WTC11 (cell line): ENCODE data around the gene FAF1.

Source experiments
- IRF2 ChIP-seq: sonication (generic); formaldehyde crosslinking; IDR thresholded peaks from 2 replicates; pipeline ENCODE4 v1.8.0; 2022; ENCODE audit warnings: low read depth, missing genetic modification reagents, borderline replicate concordance
- ZNF416 ChIP-seq: fragments of 250-450 bp; sonication (Bioruptor Pico); IDR thresholded peaks from 2 replicates; pipeline ENCODE4 v1.9.0; 2021; ENCODE audit warnings: mild to moderate bottlenecking, inconsistent platforms
- TF ChIP-seq, protein P1 (sequence below): sonication (generic); formaldehyde crosslinking; IDR thresholded peaks from 2 replicates; pipeline ENCODE4 v1.8.0; 2022; ENCODE audit warnings: mild to moderate bottlenecking, missing genetic modification reagents
- TF ChIP-seq, protein P2 (sequence below): sonication (generic); formaldehyde crosslinking; IDR thresholded peaks from 2 replicates; pipeline ENCODE4 v1.8.1; 2023; ENCODE audit warnings: mild to moderate bottlenecking, missing genetic modification reagents
- TF ChIP-seq, protein P3 (sequence below): fragments of 200-600 bp; IDR thresholded peaks from 2 replicates; pipeline ENCODE4 v1.8.0; 2022; ENCODE audit warnings: antibody characterized with exemption
- TF ChIP-seq, protein P4 (sequence below): sonication (generic); formaldehyde crosslinking; conservative IDR thresholded peaks from 2 replicates; pipeline ENCODE4 v1.8.1; 2023; ENCODE audit warnings: mild to moderate bottlenecking, low read depth, missing genetic modification reagents, moderate library complexity

DNA sequence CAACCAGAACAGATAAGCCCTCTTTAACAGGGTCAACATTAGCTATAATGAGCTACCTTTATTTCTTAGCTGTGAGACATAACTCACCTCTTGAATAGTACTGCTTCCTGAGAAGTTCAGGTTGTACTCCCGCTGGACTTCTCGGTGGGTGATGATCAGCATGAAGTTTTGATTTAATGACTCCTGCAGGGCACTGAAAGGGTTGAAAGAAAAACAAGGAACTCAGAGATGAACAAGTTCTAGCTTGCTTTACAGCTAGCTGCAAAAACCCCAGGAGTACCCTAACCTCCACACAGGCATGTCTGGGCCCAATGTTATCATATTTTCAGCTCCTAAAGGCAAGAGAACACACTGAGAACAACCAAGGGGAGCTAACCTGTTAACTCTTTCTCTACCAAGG is 254.4 kb downstream of the FAF1 start:
- TF ChIP-seq ZNF416 (CRISPR knock-in tag), result no peak
- TF ChIP-seq, protein P1, sequence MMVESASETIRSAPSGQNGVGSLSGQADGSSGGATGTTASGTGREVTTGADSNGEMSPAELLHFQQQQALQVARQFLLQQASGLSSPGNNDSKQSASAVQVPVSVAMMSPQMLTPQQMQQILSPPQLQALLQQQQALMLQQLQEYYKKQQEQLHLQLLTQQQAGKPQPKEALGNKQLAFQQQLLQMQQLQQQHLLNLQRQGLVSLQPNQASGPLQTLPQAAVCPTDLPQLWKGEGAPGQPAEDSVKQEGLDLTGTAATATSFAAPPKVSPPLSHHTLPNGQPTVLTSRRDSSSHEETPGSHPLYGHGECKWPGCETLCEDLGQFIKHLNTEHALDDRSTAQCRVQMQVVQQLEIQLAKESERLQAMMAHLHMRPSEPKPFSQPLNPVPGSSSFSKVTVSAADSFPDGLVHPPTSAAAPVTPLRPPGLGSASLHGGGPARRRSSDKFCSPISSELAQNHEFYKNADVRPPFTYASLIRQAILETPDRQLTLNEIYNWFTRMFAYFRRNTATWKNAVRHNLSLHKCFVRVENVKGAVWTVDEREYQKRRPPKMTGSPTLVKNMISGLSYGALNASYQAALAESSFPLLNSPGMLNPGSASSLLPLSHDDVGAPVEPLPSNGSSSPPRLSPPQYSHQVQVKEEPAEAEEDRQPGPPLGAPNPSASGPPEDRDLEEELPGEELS (CRISPR knock-in tag), result no peak
- TF ChIP-seq, protein P2, sequence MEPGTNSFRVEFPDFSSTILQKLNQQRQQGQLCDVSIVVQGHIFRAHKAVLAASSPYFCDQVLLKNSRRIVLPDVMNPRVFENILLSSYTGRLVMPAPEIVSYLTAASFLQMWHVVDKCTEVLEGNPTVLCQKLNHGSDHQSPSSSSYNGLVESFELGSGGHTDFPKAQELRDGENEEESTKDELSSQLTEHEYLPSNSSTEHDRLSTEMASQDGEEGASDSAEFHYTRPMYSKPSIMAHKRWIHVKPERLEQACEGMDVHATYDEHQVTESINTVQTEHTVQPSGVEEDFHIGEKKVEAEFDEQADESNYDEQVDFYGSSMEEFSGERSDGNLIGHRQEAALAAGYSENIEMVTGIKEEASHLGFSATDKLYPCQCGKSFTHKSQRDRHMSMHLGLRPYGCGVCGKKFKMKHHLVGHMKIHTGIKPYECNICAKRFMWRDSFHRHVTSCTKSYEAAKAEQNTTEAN (CRISPR knock-in tag), result no peak
- TF ChIP-seq, protein P3, sequence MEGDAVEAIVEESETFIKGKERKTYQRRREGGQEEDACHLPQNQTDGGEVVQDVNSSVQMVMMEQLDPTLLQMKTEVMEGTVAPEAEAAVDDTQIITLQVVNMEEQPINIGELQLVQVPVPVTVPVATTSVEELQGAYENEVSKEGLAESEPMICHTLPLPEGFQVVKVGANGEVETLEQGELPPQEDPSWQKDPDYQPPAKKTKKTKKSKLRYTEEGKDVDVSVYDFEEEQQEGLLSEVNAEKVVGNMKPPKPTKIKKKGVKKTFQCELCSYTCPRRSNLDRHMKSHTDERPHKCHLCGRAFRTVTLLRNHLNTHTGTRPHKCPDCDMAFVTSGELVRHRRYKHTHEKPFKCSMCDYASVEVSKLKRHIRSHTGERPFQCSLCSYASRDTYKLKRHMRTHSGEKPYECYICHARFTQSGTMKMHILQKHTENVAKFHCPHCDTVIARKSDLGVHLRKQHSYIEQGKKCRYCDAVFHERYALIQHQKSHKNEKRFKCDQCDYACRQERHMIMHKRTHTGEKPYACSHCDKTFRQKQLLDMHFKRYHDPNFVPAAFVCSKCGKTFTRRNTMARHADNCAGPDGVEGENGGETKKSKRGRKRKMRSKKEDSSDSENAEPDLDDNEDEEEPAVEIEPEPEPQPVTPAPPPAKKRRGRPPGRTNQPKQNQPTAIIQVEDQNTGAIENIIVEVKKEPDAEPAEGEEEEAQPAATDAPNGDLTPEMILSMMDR, result no peak
- TF ChIP-seq IRF2 (CRISPR knock-in tag), result no peak
- TF ChIP-seq, protein P4, sequence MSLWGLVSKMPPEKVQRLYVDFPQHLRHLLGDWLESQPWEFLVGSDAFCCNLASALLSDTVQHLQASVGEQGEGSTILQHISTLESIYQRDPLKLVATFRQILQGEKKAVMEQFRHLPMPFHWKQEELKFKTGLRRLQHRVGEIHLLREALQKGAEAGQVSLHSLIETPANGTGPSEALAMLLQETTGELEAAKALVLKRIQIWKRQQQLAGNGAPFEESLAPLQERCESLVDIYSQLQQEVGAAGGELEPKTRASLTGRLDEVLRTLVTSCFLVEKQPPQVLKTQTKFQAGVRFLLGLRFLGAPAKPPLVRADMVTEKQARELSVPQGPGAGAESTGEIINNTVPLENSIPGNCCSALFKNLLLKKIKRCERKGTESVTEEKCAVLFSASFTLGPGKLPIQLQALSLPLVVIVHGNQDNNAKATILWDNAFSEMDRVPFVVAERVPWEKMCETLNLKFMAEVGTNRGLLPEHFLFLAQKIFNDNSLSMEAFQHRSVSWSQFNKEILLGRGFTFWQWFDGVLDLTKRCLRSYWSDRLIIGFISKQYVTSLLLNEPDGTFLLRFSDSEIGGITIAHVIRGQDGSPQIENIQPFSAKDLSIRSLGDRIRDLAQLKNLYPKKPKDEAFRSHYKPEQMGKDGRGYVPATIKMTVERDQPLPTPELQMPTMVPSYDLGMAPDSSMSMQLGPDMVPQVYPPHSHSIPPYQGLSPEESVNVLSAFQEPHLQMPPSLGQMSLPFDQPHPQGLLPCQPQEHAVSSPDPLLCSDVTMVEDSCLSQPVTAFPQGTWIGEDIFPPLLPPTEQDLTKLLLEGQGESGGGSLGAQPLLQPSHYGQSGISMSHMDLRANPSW (CRISPR knock-in tag), result no peak
